HG02870 (cell line): Measurements from ENCODE around the gene CD84.
"Not testable (repeated sequence)": the region's sequence is repeated elsewhere in the genome, so short reads cannot be mapped to it uniquely, and the experiment has no call there.

Experiments
- ATAC-seq: cut with Tn5 transposase; IDR thresholded peaks from one replicate; pipeline ENCODE4 v1.9.1; 2021; ENCODE audit warnings: mild to moderate bottlenecking, moderate library complexity; ENCODE audit not compliant: unreplicated experiment

CD84 gene

GRCh38 chr1:160542303-160542945, 36.9 kb downstream of the CD84 start:
- no peak for ATAC-seq

GRCh38 chr1:160541622-160542302, 37.5 kb downstream of the CD84 start:
- no peak for ATAC-seq

GRCh38 chr1:160540859-160541233, 38.5 kb downstream of the CD84 start:
- ATAC-seq: no peak

DNA sequence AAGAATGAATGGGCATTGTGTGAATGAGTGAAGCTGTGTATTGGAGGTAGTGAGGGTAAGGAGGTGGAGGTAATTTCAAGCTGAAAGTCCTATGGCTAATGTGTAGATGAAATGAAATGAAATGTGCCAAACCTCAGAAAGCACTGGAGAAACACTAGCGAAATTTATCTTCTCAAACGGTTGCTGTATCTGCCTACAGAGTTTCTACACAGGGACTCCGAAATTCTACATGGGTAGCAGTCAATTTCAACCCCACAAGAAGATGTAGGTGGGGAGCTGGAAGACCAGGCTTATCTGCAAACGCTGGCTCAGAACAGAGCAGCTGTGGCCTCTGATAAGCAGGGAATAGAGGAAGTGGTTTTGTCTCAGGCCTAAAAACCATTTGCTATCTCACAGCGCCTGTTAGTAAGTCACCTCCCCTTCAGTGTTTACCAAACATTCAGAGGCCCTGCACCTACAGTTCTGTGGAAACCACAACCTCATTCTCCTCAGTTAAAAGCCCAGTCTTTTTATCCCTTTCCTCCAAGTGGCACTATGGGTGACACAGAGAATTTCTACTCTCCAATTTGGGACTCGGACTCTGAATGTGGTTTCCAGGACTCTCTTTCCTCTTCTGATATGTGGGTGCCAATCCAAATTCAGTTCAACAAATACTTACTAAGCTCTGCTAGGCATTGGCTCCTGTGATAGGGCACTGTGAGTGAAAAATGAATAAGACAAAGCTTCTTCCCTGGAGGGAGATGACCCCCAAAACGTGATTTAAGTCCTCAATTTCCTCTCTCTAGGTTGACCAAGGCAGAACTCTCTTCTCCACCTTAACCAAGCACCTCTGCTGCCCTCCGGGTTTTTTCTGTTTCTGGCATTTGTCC, 39.1 kb downstream of the CD84 start:
- peak; percentile 95 for ATAC-seq

DNA sequence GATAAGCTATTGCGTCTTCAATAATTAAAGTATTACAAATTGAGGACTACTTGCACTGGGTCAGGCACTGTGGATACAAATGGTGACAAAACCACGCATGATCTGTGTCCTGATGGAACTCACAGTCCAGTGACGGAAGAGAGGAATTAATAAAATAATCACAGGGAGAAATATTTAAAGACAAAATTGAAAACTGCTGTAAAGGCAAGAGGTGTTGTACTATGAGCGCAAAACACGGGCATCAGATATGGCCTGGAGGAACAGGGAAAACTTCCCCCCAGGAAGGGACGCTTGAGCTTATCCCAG, 39.7 kb downstream of the CD84 start:
- ATAC-seq: no peak

- ATAC-seq: no peak
Measured at GRCh38 chr1:160538985-160539651, 40.2 kb downstream of the CD84 start.

DNA sequence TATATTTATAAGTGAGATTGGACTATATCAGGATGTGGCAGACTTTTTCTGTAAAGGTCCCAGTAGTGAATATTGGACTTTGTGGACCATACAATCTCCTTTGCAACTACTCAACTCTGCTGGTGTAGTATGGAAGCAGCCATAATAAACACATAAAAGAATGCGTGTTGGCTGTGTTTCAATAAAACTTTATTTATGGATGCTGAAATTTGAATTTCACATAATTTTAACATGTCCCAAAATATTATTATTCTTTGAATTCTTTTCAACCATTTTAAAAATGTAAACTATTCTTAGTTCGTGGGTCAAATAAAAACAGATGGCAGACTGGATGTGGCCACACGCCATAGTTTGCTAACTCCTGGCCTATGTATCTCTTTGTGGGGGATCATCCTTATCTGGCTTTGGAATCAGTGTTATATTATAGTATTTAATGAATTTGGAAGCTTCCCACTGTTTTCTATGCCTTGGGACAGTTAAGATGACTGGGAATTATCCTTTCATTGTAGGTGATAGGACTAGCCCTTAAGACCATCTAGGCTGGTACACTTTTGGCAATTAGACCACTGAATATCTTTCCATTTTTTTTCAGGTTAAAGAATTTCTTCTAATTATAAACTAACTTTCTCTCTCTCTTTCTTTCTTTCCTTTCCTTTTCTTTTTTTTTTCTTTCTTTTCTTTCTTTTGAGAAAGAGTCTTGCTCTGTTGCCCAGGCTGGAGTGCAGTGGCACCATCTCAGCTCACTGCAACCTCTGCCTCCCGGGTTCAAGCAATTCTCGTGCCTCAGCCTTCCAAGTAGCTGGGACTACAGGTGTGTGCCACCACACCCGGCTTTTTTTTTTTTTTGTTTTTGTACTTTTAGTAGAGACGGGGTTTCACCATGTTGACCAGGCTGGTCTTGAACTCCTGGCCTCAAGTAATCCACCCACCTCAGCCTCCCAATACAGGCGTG, 41.3 kb downstream of the CD84 start:
- no peak for ATAC-seq

- ATAC-seq: no peak
Measured at GRCh38 chr1:160534823-160535605, 44.3 kb downstream of the CD84 start.

DNA sequence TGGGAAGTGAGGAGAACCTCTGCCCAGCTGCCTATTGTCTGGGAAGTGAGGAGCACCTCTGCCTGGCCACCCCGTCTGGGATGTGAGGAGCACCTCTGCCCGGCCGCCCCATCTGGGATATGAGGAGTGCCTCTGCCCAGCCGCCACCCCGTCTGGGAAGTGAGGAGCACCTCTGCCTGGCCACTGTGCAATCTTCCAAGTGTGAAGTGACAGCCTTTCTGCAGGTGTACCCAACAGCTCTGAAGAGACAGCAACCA, 46.8 kb downstream of the CD84 start:
- not testable (repeated sequence) for ATAC-seq

DNA sequence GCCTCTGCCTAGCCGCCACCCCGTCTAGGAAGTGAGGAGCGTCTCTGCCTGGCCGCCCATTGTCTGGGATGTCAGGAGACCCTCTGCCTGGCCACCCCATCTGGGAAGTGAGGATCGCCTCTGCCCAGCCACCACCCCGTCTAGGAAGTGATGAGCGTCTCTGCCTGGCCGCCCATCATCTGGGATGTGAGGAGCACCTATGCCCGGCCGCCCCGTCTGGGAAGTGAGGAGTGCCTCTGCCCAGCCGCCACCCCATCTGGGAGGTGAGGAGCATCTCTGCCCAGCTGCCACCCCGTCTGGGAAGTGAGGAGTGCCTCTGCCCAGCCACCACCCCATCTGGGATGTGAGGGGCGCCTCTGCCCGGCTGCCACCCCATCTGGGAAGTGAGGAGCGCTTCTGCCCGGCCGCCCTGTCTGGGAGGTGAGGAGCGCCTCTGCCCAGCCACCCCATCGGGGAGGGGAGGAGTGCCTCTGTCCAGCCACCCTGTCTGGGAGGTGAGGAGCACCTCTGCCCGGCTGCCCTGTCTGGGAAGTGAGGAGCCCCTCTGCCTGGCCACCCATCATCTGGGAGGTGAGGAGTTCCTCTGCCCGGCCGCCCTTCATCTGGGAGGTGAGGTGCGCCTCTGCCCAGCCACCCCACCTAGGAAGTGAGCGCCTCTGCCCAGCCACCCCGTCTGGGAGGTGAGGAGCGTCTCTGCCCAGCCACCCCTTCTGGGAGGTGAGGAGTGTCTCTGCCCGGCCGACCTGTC, 47.3 kb downstream of the CD84 start:
- not testable (repeated sequence) for ATAC-seq

DNA sequence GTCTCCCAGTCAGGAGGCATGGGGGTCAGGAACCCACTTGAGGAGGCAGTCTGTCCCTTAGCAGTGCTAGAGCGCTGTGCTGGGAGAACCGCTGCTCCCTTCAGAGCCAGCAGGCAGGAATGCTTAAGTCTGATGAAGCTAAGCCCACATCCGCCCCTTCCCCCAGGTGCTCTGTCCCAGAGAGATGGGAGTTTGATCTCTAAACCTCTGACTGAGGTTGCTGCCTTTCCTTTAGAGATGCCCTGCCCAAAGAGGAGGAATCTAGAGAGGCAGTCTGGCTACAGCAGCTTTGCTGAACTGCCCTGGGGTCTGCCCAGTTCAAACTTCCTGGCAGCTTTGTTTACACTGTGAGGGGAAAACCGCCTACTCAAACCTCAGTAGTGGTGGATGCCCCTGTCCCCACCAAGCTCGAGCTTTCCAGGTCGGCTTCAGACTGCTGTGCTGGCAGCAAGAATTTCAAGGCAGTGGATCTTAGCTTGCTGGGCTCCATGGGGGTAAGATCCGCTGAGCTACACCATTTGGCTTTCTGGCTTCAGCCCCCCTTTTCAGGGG, 49.8 kb downstream of the CD84 start:
- not testable (repeated sequence) for ATAC-seq

DNA sequence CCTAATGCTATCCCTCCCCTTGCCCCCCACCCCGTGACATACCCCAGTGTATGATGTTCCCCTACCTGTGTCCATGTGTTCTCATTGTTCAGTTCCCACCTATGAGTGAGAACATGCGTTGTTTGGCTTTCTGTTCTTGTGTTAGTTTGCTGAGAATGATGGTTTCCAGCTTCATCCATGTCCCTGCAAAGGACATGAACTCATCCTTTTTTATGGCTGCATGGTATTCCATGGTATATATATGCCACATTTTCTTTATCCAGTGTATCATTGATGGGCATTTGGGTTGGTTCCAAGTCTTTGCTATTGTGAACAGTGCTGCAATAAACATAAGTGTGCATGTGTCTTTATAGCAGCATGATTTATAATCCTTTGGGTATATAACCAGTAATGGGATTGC, 55.5 kb downstream of the CD84 start:
- not testable (repeated sequence) for ATAC-seq

DNA sequence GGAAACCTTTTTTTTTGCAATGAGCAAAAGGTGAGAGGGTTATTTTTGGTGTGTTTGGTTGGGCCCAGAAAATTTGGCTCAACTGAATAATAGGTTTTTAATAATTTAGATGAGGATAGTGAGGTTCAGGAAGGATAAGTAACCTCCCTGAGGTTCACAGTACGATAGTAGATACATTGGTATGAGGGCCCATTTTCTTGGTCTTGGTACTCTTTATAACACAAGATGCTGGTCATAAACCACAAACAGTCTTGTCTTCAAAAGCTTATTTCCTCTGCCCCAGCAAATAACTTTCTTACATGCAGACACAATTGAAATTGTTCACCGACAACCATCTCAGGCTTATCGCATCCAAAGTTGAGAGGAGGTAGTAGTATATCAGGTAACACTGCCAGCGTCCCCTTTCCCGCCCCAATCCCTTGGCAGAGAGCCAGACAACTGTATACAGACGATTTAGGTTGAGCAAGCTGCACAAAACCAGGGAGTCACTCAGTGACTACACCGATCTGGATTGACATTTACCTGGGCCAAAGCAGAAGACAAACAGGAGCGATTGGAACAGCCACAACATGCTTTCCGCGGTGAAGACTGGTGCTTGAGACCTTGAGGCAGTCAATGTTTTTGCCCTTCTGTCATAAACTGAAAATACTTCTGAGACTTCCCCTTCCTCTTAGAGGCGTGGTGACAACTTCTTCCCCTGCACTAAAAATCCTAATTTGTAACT, 56.5 kb downstream of the CD84 start, which contains the start of gene SLAMF6:
Gene SLAMF6 (minus strand): TSS at position 634 of the 724 bp plus-strand sequence. CDS start 63 bp downstream, at position 571.
- peak; percentile 69 for ATAC-seq

DNA sequence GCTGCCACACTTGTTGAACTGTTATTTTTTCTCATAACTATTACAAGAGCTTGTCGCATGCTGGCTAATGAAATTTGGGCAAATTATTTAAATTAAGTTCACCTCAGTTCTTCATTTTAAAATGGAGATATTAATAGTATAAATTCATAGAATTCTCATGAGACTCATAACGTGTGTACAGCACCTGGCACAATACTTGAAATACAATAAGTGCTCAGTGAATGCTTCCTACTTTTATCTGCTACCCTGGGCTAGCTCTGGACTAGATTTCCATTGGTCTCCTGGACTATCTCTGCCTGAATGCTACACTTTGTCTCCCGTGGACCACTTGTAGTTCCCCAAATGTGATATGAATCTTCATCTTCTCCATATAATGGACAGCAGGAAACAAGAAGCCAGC, 57.2 kb downstream of the CD84 start:
- no peak for ATAC-seq

GRCh38 chr1:160521554-160521953, 57.7 kb downstream of the CD84 start:
- no peak for ATAC-seq

GRCh38 chr1:160520999-160521398, 58.3 kb downstream of the CD84 start:
- ATAC-seq: no peak

- no peak for ATAC-seq
Measured at GRCh38 chr1:160520582-160520981, 58.7 kb downstream of the CD84 start.
